Transverse colon (tissue), 4 donors: Measurements from ENCODE around the gene PRSS12.

Experiments
- CTCF ChIP-seq, 5 experiments: fragments of 200-600 bp in 3 of 5; fragments of 450-650 bp in 2 of 5; sonication (generic) in 3 of 5; IDR thresholded peaks; 1 replicate in 2 of 5; 2 replicates in 3 of 5; pipeline ENCODE4 v1.5.1; 2016 to 2017; ENCODE audit warnings: antibody characterized with exemption in 5 of 5, inconsistent platforms in 3 of 5, mild to moderate bottlenecking in 2 of 5, moderate library complexity in 1 of 5
- EP300 ChIP-seq: sonication (generic); formaldehyde crosslinking; IDR thresholded peaks from one replicate; pipeline ENCODE4 v1.6.1; 2017; ENCODE audit warnings: antibody characterized with exemption, low read depth
- POLR2A ChIP-seq: fragments of 450-650 bp; IDR thresholded peaks from one replicate; pipeline ENCODE4 v1.6.1; 2016; ENCODE audit warnings: antibody characterized with exemption, mild to moderate bottlenecking, moderate library complexity
- POLR2AphosphoS5 ChIP-seq, 3 donors: sonication (generic); formaldehyde crosslinking; IDR thresholded peaks; one replicate each; pipeline ENCODE4 v1.6.1; 2016; ENCODE audit warnings: antibody characterized with exemption in 3 of 3

GRCh38 chr4:118284169-118284568 is 68.6 kb downstream of the PRSS12 start:
- TF ChIP-seq CTCF (IDR thresholded peaks at IDR 0.05) = no peak
- no peak for TF ChIP-seq POLR2A
- TF ChIP-seq EP300 = no peak
- no peak for TF ChIP-seq POLR2AphosphoS5 (IDR thresholded peaks at IDR 0.05)
